ENCODE measurements around the gene SPEM3.

SPEM3 gene

DNA sequence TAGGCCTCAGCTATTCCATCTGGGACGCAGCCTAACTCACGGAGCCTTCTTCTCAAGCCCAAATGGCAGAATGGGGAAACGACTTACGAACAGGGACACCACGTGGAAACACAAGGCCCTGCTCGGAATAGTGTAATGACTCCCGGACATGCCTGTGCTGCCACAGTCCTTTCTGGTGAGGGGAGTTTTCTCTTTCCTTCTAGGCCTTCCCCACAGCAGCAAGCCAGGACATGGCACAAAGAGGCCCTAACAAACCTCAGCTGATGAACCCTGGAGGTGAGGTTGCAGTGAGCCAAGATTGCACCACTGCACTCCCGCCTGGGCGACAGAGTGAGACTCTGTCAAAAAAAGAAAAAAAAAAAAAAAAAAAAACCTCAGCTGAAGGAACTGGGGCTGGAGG is 35.4 kb downstream of the SPEM3 start:
- no peak overlapping the region for H3K4me3 ChIP-seq (replicated peaks; ENCODE audit: low read depth, low read length)
- TF ChIP-seq, protein P1, sequence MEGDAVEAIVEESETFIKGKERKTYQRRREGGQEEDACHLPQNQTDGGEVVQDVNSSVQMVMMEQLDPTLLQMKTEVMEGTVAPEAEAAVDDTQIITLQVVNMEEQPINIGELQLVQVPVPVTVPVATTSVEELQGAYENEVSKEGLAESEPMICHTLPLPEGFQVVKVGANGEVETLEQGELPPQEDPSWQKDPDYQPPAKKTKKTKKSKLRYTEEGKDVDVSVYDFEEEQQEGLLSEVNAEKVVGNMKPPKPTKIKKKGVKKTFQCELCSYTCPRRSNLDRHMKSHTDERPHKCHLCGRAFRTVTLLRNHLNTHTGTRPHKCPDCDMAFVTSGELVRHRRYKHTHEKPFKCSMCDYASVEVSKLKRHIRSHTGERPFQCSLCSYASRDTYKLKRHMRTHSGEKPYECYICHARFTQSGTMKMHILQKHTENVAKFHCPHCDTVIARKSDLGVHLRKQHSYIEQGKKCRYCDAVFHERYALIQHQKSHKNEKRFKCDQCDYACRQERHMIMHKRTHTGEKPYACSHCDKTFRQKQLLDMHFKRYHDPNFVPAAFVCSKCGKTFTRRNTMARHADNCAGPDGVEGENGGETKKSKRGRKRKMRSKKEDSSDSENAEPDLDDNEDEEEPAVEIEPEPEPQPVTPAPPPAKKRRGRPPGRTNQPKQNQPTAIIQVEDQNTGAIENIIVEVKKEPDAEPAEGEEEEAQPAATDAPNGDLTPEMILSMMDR (IDR thresholded peaks at IDR 0.05; ENCODE audit: low read length, missing control alignments), result no peak
- DNase-seq (ENCODE audit: low read depth), result no peak

DNA sequence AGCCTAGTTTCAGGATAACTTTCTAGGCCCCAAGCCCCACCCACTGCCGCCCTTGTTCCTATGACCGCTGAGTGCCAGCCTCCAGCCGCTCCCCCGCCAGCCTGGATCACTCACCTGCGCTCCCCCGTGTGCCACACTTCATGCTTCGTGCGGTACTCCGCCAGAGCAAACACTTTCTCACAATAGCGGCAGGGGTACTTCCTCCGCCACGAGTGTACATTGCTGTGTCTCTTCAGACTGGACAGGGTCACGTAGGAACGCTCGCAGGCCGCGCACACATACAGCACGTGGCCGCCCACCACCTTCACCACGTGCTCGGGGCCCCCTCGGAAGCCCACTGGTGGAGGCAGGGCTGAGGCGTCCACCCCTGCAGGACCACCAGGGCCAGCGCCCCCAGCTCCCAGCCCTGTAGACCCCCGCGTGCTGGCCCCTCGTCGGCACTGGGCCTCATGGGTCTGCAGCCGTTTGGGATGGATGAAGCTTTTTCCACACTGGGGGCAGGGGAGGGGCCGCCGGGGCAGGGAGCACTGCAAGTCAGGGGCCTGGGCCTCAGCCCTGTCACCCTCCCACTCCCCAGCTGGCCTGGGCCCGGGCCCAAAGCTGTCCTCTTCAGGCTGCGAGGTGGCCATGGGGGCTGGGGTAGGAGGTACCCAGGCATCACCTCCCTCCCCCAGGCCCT is 37.1 kb downstream of the SPEM3 start:
- no peak for DNase-seq (ENCODE audit: low read depth)
- no peak overlapping the region for H3K4me3 ChIP-seq (replicated peaks; ENCODE audit: low read depth, low read length)
- TF ChIP-seq, protein P1 (IDR thresholded peaks at IDR 0.05; ENCODE audit: low read length, missing control alignments), result no peak

DNA sequence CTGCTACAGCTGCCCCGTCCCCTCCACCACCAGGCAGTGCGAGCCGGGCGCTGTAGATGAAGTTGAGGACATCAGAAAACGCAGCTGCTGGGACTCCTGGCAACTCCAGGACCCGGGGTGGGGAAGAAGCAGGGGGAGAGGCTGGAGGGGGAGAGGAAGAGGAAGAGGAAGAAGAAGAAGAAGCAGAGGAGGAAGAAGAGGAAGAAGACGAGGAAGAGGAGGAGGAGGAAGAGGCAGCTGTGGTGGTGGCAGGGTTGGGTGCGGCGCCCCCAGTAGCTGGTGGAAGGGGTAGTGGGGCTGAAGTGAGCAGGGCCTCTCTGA is 37.6 kb downstream of the SPEM3 start:
- DNase-seq (ENCODE audit: low read depth), result no peak
- TF ChIP-seq, protein P1 (IDR thresholded peaks at IDR 0.05; ENCODE audit: low read length, missing control alignments), result no peak

DNA sequence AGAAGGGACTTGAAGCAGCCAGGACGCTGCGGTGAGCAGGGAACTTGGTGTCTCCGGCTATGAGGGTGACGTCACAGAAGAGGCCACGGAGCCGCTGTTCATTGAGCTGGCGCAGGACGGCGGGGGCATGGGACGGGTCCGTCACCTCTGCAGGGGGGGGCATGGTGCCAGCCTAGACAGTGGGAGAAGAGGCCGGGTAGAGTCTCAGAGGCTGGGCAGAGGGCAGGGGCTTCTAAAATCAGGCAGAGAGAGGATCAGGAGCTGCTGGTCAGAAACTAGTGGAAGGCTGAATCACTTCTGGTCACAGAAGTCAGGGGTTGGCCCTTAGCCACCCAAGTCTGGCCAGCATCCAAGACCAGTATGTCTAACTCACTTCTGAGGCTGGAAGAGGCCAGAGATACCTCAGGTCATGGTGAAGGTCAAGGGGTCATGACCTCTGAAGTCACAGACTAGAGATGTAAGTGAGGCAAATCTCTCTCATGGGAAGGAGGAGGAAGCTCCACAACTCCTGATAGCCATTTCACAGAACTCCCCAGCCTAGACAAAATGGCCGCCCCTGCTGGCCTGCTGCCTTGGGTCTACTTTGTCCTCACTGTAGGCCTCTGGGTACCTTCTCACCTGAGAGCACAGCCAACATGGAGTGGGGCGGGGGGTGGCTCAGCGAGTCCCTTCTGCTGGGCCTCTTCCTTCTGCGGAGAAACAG is 38.1 kb downstream of the SPEM3 start:
- H3K4me3 ChIP-seq (replicated peaks; ENCODE audit: low read depth, low read length), result no peak overlapping the region
- DNase-seq (ENCODE audit: low read depth), result peak; percentile 69
- TF ChIP-seq, protein P1 (IDR thresholded peaks at IDR 0.05; ENCODE audit: low read length, missing control alignments), result no peak

More for the DNA sequence above, 37.6 kb downstream of the SPEM3 start:
- no peak overlapping the region for H3K4me3 ChIP-seq (replicated peaks; ENCODE audit: low read depth, low read length)

DNA sequence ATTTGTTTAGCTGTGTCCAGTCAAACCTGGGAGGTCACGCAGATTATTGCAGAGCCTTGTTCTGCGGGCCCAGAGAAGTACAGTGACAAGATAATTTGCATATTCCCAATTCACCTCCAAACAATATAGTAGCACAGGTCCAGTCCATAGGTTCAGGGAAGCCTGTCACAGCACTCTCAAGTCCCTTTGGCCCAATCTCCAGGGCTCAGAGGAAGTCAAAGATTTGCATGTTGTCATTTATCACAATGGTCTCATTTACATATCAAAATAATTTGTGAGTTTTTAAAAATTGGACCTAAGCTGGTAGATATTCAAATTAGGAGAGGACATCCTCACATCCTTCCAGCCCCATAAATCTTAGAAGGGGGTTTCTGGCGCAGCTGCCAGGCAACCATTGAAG is 38.8 kb downstream of the SPEM3 start:
- DNase-seq (ENCODE audit: low read depth), result no peak
- TF ChIP-seq, protein P1 (IDR thresholded peaks at IDR 0.05; ENCODE audit: low read length, missing control alignments), result no peak
- H3K4me3 ChIP-seq (replicated peaks; ENCODE audit: low read depth, low read length), result no peak overlapping the region

DNA sequence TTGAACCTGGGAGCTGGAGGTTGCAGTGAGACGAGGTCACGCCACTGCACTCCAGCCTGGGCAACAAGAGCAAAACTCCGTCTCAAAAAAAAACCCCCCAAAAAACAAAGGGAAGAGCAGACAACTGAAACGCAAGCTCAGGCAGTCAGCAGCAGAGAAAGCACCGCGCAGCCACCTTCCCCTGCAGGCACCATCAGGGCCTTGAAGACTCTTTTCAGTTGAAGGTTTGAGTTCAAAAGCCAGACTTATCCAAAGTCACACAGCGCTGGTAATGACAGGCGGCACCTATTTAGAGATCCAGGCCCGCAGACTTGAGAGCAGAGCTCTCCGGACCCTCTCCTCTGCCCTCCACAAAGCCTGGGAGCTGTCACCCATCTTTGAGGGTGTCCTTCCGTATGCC is 39.6 kb downstream of the SPEM3 start:
- DNase-seq (ENCODE audit: low read depth), result no peak
- TF ChIP-seq, protein P1 (IDR thresholded peaks at IDR 0.05; ENCODE audit: low read length, missing control alignments), result no peak
- H3K4me3 ChIP-seq (replicated peaks; ENCODE audit: low read depth, low read length), result no peak overlapping the region

All from fibroblast of pulmonary artery (primary cell).